Measurements from ENCODE around the gene NAPA. TPM values are rescaled to one million over a fixed set of nuclear protein-coding genes. Genes with fewer than 3 reads are reported as not detected.

The NAPA gene
- total and polyA plus RNA-seq, 10 of the 15 experiments (the other 5 are each of a cell fraction or from before 2014, with no cell fraction given): 8.2 to 193 (median 102) TPM

GRCh38 chr19:47493378-47494210, 21.3 kb downstream of the NAPA start:
- H3K4me3 ChIP-seq: no peak overlapping the region
- H3K4me2 ChIP-seq (ENCODE audit: control insufficient read depth, insufficient read depth): no peak overlapping the region
- no peaks in the 10 kb centered on the region for H3K9me3 ChIP-seq (replicated peaks; ENCODE audit: control insufficient read depth, insufficient read depth, low read length)
- no peaks in the 10 kb centered on the region; the same call in 1 of the 2 replicates for H4K20me1 ChIP-seq (ENCODE audit: control insufficient read depth, insufficient read depth)
- ChIA-PET SMC1A (ENCODE audit: uncharacterized antibody, unreplicated experiment) (no interaction called here), POLR2A (no interaction called here), CTCF (no interaction called here), RAD21 (ENCODE audit: unreplicated experiment) (no interaction called here)
- H3K79me2 ChIP-seq (ENCODE audit: control insufficient read depth, insufficient read depth, low read length): no peaks in the 10 kb centered on the region
- H3K9ac ChIP-seq (ENCODE audit: control insufficient read depth, insufficient read depth, low read length): no peak overlapping the region
- BruUV-seq (replicated peaks): no TSS peak
- H3K27ac ChIP-seq (ENCODE audit: control insufficient read depth, insufficient read depth): no peak overlapping the region
- ATAC-seq: no peak
- 91% methylated on average over 18 of the region's 18 CpGs for WGBS (ENCODE audit: insufficient coverage, insufficient replicate concordance, low lambda C conversion rate, missing lambda C conversion rate)
- intact Hi-C loops (cut with micrococcal nuclease; ENCODE audit: unreplicated experiment) (no loop called here), in situ Hi-C loops (cut with MboI) (no loop called here)
- H2AFZ ChIP-seq (ENCODE audit: control insufficient read depth, low read depth, low read length): no peak overlapping the region
- H3K27me3 ChIP-seq (replicated peaks in 1 of 2; ENCODE audit: control insufficient read depth in 2 of 2, insufficient read depth in 2 of 2, low read length in 1 of 2): no peaks in the 10 kb centered on the region
- FAIRE-seq: no peak
- DNase-seq (ENCODE audit: low read depth, low spot score): no peak
- no peaks in the 10 kb centered on the region for H3K4me1 ChIP-seq (ENCODE audit: control insufficient read depth, insufficient read depth, low read length)
- peaks cover 18 to 34% of the 10 kb centered on the region in 2 experiments for H3K36me3 ChIP-seq (ENCODE audit: control insufficient read depth in 2 of 2, insufficient read depth in 2 of 2, low read length in 1 of 2)
- no peak for TF ChIP-seq ZNF384 (IDR thresholded peaks at IDR 0.05; ENCODE audit: borderline replicate concordance, low read depth, low read length)
- no peak for TF ChIP-seq TCF7 (IDR thresholded peaks at IDR 0.05; ENCODE audit: borderline replicate concordance)
- TF ChIP-seq RELB (IDR thresholded peaks at IDR 0.05; ENCODE audit: low read depth): no peak
- no peak for TF ChIP-seq BMI1 (IDR thresholded peaks at IDR 0.05; ENCODE audit: borderline replicate concordance)
- TF ChIP-seq MAX (IDR thresholded peaks at IDR 0.05; ENCODE audit: low read depth, low read length): no peak
- TF ChIP-seq SUPT20H (IDR thresholded peaks at IDR 0.05; ENCODE audit: borderline replicate concordance, control insufficient read depth, low read depth, low read length): no peak
- no peak for TF ChIP-seq RELA (IDR thresholded peaks at IDR 0.05; ENCODE audit: borderline replicate concordance, partially characterized antibody)
- TF ChIP-seq PRDM15 (CRISPR knock-in tag; IDR thresholded peaks at IDR 0.05): no peak
- no peak for TF ChIP-seq ZSCAN29 (IDR thresholded peaks at IDR 0.05)
- TF ChIP-seq BCLAF1 (IDR thresholded peaks at IDR 0.05): no peak
- no peak for TF ChIP-seq NR2C1 (IDR thresholded peaks at IDR 0.05)

All from GM12878 (cell line).